ENCODE results near the gene ATAD2B.

DNA sequence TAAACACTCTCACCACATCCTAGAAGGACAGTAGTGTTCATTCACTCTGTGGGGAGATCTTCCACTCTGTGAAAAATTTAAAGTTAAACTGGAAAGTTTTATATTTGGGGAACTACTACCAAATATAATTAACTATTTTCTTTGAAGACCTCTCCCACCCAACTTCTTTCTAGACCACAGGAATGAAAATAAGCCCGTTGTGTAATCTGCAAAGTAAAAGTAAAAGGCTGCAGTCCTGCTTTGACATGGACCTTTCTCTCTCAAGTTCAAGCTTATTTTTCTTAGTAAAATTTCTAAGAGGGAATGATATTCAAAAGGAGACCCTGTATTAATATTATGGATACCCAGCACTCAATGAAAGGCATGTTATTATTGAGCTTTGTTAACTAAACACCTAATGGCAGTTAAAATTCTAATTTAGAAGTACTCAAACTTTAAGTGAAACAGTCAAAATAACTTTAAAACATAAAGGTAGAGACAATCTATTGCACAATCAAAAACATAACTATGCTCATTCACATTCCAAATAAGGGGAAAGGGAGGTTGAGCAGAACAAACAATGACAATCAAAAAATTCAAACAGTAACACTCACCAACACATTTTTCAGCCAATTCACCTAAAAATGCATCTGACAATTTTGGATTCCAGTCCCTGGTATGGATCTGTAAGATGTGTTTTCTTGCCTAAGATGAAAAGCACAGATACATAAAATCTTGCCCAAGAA, 98.5 kb downstream of the ATAD2B start:
- no peak for TF ChIP-seq POLR2A (IDR thresholded peaks at IDR 0.05)
- TF ChIP-seq, protein P1, sequence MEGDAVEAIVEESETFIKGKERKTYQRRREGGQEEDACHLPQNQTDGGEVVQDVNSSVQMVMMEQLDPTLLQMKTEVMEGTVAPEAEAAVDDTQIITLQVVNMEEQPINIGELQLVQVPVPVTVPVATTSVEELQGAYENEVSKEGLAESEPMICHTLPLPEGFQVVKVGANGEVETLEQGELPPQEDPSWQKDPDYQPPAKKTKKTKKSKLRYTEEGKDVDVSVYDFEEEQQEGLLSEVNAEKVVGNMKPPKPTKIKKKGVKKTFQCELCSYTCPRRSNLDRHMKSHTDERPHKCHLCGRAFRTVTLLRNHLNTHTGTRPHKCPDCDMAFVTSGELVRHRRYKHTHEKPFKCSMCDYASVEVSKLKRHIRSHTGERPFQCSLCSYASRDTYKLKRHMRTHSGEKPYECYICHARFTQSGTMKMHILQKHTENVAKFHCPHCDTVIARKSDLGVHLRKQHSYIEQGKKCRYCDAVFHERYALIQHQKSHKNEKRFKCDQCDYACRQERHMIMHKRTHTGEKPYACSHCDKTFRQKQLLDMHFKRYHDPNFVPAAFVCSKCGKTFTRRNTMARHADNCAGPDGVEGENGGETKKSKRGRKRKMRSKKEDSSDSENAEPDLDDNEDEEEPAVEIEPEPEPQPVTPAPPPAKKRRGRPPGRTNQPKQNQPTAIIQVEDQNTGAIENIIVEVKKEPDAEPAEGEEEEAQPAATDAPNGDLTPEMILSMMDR (IDR thresholded peaks at IDR 0.05) = no peak

Data from body of pancreas (tissue), 4 donors.